Measurements from ENCODE around the gene SMIM41.

The SMIM41 gene

DNA sequence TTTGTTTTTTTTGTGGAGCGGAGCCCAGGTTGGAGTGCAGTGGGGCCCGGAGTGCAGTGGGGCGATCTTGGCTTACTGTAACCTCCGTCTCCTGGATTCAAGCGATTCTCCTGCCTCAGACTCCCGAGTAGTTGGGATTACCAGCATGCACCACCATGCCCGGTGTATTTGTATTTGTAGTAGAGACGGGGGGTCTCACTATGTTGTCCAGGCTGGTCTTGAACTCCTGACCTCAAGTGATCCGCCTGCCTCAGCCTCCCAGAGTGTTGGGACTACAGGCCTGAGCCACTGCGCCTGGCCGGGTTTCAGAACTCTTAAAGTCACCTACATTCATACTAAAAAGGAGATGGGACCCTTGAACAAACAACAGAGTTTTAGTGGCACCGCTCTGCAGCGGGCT lies 59.6 kb downstream of the SMIM41 start:
- no peak for TF ChIP-seq CTCF (conservative IDR thresholded peaks at IDR 0.05; ENCODE audit: low read depth, low read length)
- no peak for DNase-seq (ENCODE audit: low read depth)
- no peak overlapping the region for H3K4me3 ChIP-seq (ENCODE audit: low read length)

DNA sequence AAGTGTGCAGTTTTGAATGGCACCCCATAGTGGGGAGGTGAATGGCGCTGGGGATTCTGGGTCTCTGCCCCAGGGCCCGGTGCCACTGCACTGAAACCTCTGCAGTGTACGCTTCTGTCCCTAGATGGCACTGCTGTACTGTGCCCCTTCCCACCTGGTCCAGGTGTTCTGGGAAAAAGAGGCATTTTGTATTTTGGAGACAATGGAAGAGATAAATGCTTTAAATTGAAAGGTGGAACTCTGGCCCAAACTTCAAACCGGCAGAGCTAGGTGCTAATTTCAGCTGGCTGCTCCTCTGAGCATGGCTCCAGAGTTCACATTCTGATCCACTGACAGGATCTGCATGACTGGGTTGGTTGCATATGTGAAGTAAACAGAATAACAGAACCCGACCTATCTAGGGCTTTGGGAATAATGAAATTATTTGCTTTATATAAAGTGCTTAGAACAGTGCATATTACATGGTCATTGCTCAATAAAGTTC lies 60.1 kb downstream of the SMIM41 start:
- H3K4me3 ChIP-seq (ENCODE audit: low read length), result no peak overlapping the region
- DNase-seq (ENCODE audit: low read depth), result no peak
- peak; percentile 94 for TF ChIP-seq CTCF (conservative IDR thresholded peaks at IDR 0.05; ENCODE audit: low read depth, low read length)

GRCh38 chr12:52141306-52141705 lies 61.8 kb downstream of the SMIM41 start:
- peak; percentile 24 for TF ChIP-seq CTCF (conservative IDR thresholded peaks at IDR 0.05; ENCODE audit: low read depth, low read length)
- no peak for DNase-seq (ENCODE audit: low read depth)
- no peak overlapping the region for H3K4me3 ChIP-seq (ENCODE audit: low read length)

DNA sequence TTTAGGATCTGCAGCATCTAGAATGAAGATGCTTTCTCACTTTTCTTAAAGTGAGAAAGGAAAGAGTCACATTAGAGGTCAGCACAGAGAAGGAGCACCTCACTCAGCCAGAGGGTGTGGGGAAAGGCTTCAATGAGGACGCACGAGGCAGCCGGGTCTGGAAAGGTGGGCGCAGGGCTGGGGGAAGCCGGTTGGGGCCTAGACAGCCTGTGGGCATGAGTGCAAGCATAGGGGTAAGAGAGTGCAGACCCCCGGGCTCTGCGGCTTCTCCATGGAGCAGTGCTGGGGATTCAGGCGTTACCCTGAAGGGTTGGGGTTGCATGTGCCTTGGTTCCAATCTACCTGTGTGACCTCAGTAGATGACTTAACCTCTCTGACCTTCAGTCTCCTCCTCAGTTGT lies 62.4 kb downstream of the SMIM41 start:
- TF ChIP-seq CTCF (conservative IDR thresholded peaks at IDR 0.05; ENCODE audit: low read depth, low read length), result no peak
- no peak overlapping the region for H3K4me3 ChIP-seq (ENCODE audit: low read length)
- no peak for DNase-seq (ENCODE audit: low read depth)

DNA sequence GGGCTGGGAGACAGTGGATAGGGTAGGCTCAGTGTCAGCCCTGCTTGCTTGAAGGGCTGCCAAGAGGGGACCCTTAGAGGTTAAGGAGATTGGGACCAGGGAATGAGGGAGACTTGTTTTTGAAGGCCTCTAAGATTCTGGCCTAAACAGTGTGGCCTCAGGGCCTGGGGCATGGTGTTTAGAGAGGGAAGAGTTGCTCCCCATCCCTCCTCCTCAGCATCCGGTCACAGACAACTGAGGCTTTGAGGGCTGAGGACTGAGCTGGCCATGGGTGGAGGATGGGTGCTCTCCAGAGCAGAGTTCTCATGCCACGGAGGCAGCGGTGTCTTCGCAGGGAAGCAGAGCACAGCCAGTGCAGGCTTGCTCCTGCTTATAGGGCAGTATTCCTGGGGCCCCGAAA lies 62.9 kb downstream of the SMIM41 start:
- DNase-seq (ENCODE audit: low read depth), result no peak
- no peak overlapping the region for H3K4me3 ChIP-seq (ENCODE audit: low read length)
- no peak for TF ChIP-seq CTCF (conservative IDR thresholded peaks at IDR 0.05; ENCODE audit: low read depth, low read length)

GRCh38 chr12:52144512-52145227 lies 65.2 kb downstream of the SMIM41 start:
- TF ChIP-seq CTCF (conservative IDR thresholded peaks at IDR 0.05; ENCODE audit: low read depth, low read length), result no peak
- no peak overlapping the region for H3K4me3 ChIP-seq (ENCODE audit: low read length)
- DNase-seq (ENCODE audit: low read depth), result no peak

Measured in retinal pigment epithelial cell (primary cell).